ENCODE data around the gene WNT16. TPM values are rescaled to one million over a fixed set of nuclear protein-coding genes. Genes with fewer than 3 reads are reported as not detected.
A peak's percentile ranks its signal among the peaks of the same experiment; 100 is the strongest.

WNT16 gene
- total RNA-seq, 2 experiments from 2014 or later: not detected

GRCh38 chr7:121373177-121373576, 44.4 kb downstream of the WNT16 start:
- peaks cover 58% of the 10 kb centered on the region for H3K4me1 Mint-ChIP-seq
- peaks cover 71% of the 10 kb centered on the region for H3K36me3 Mint-ChIP-seq
- DNase-seq (no peak), ATAC-seq (no peak)
- H3K9me3 Mint-ChIP-seq (ENCODE audit: low read depth): no peaks in the 10 kb centered on the region
- no peaks in the 10 kb centered on the region for H3K27me3 Mint-ChIP-seq
- peak overlapping the region; percentile 90 for H3K27ac Mint-ChIP-seq
- H3K4me3 Mint-ChIP-seq: no peak overlapping the region
- CTCF ChIA-PET: interaction anchor here (0.8 to 11.3 kb wide), 9 partner anchors 13 to 174 kb away, joined by 3 to 104 read pairs (median 4); partner anchors contain the start of gene FAM3C

GRCh38 chr7:121376979-121377378, 48.2 kb downstream of the WNT16 start:
- DNase-seq: no peak
- ATAC-seq: no peak
- no peaks in the 10 kb centered on the region for H3K27me3 Mint-ChIP-seq
- peaks cover 42% of the 10 kb centered on the region for H3K4me1 Mint-ChIP-seq
- H3K27ac Mint-ChIP-seq: no peak overlapping the region
- CTCF ChIA-PET: interaction anchor here (11.3 kb wide), 1 partner anchor 20 kb away, joined by 104 read pairs; the partner anchor contains the start of gene FAM3C
- no peak overlapping the region for H3K4me3 Mint-ChIP-seq
- peaks cover 67% of the 10 kb centered on the region for H3K36me3 Mint-ChIP-seq
- no peaks in the 10 kb centered on the region for H3K9me3 Mint-ChIP-seq (ENCODE audit: low read depth)

DNA sequence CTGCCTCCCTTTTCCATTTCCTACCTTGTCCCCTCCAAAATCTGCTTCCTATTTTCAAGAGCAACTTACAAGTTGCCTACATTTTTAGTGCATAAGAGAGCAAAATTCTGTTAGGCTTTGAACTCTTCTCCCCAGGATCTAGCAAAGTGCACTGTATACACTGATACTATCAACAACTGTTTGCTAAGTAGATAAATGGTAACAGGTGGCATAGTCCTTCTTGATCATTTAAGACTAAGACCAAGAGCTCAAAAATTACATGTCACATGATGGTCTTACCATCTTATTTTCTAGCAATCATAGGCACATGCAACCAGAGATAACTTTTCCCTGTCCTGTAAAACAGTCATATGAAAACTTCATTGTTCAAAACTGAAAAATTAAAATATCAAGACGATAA, 51.1 kb downstream of the WNT16 start:
- CTCF ChIA-PET: interaction anchor here (1.3 to 4.0 kb wide), 4 partner anchors 11 to 16 kb away, joined by 3 to 29 read pairs (median 4); partner anchors contain the start of gene FAM3C
- no peaks in the 10 kb centered on the region for H3K27me3 Mint-ChIP-seq
- DNase-seq (no peak), ATAC-seq (no peak)
- no peaks in the 10 kb centered on the region for H3K9me3 Mint-ChIP-seq (ENCODE audit: low read depth)
- H3K4me3 Mint-ChIP-seq: no peak overlapping the region
- H3K36me3 Mint-ChIP-seq: peaks cover 66% of the 10 kb centered on the region
- peak overlapping the region; percentile 6 for H3K27ac Mint-ChIP-seq
- H3K4me1 Mint-ChIP-seq: peaks cover 50% of the 10 kb centered on the region

- H3K27ac Mint-ChIP-seq: no peak overlapping the region
- no peak overlapping the region for H3K4me3 Mint-ChIP-seq
- peaks cover 62% of the 10 kb centered on the region for H3K4me1 Mint-ChIP-seq
- H3K36me3 Mint-ChIP-seq: peaks cover 58% of the 10 kb centered on the region
- ATAC-seq: no peak
- CTCF ChIA-PET: interaction anchor here (1.1 to 10.7 kb wide), 6 partner anchors 9 to 162 kb away, joined by 3 to 77 read pairs (median 4); partner anchors contain the start of gene FAM3C
- H3K27me3 Mint-ChIP-seq: no peaks in the 10 kb centered on the region
- DNase-seq: no peak
- no peaks in the 10 kb centered on the region for H3K9me3 Mint-ChIP-seq (ENCODE audit: low read depth)
Observed at GRCh38 chr7:121382473-121382872, 53.7 kb downstream of the WNT16 start.

DNA sequence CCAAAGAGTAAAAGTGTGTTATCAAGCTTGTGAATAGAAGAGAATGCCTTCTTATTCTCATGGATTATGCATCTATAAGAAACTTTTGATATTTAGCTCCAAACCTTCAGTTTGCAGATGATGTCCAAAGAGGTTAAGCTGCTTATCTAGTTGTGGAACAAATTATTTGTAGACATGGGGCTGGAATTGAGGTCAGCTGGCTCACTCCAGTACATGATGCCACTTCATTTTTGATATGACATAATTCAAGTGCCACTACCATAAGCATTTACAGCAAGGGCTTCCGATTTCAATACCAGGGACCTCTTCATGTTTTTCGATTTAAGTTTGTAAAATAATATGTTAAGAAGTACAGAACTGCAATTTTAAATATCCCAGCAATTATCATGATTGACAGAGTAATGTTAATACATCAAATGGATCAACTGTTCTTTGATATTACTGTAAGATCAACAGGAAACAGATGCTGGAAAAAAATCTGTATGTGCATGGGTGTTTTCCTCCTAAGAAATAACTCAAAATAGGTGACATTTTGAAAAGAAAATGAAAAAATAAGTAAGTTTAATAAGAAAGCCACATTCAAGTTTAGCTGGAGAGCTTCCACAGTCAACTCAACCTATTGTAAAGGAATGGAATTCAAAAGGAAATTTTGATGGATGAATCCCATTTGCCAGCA, 54.6 kb downstream of the WNT16 start:
- no peak overlapping the region for H3K4me3 Mint-ChIP-seq
- no peak for DNase-seq
- H3K4me1 Mint-ChIP-seq: peaks cover 66% of the 10 kb centered on the region
- no peak for ATAC-seq
- CTCF ChIA-PET: interaction anchor here (1.1 to 10.7 kb wide), 8 partner anchors 8 to 162 kb away, joined by 3 to 77 read pairs (median 4); partner anchors contain the start of gene FAM3C
- no peaks in the 10 kb centered on the region for H3K27me3 Mint-ChIP-seq
- peaks cover 53% of the 10 kb centered on the region for H3K36me3 Mint-ChIP-seq
- no peaks in the 10 kb centered on the region for H3K9me3 Mint-ChIP-seq (ENCODE audit: low read depth)
- no peak overlapping the region for H3K27ac Mint-ChIP-seq

GRCh38 chr7:121384265-121384664, 55.5 kb downstream of the WNT16 start:
- H3K36me3 Mint-ChIP-seq: peaks cover 57% of the 10 kb centered on the region
- ATAC-seq (no peak), DNase-seq (no peak)
- H3K27me3 Mint-ChIP-seq: no peaks in the 10 kb centered on the region
- no peak overlapping the region for H3K4me3 Mint-ChIP-seq
- no peak overlapping the region for H3K27ac Mint-ChIP-seq
- H3K4me1 Mint-ChIP-seq: peaks cover 74% of the 10 kb centered on the region
- CTCF ChIA-PET: interaction anchor here (1.1 to 10.7 kb wide), 4 partner anchors 9 to 26 kb away, joined by 3 to 77 read pairs (median 4); partner anchors contain the start of gene FAM3C
- H3K9me3 Mint-ChIP-seq (ENCODE audit: low read depth): no peaks in the 10 kb centered on the region

- no peaks in the 10 kb centered on the region for H3K9me3 Mint-ChIP-seq (ENCODE audit: low read depth)
- DNase-seq: no peak
- peaks cover 79% of the 10 kb centered on the region for H3K4me1 Mint-ChIP-seq
- H3K27me3 Mint-ChIP-seq: no peaks in the 10 kb centered on the region
- H3K27ac Mint-ChIP-seq: peak overlapping the region; percentile 28
- peaks cover 52% of the 10 kb centered on the region for H3K36me3 Mint-ChIP-seq
- no peak for ATAC-seq
- CTCF ChIA-PET: interaction anchor here (0.7 to 10.7 kb wide), 7 partner anchors 9 to 397 kb away, joined by 3 to 77 read pairs (median 4); partner anchors contain the start of gene CPED1
- no peak overlapping the region for H3K4me3 Mint-ChIP-seq
Observed at GRCh38 chr7:121385056-121385799, 56.4 kb downstream of the WNT16 start.

GRCh38 chr7:121385800-121386179, 57.0 kb downstream of the WNT16 start:
- H3K9me3 Mint-ChIP-seq (ENCODE audit: low read depth): no peaks in the 10 kb centered on the region
- CTCF ChIA-PET: interaction anchor here (0.7 to 10.7 kb wide), 6 partner anchors 9 to 398 kb away, joined by 3 to 77 read pairs (median 4); partner anchors contain the start of gene CPED1
- peaks cover 48% of the 10 kb centered on the region for H3K36me3 Mint-ChIP-seq
- no peak for DNase-seq
- H3K4me3 Mint-ChIP-seq: no peak overlapping the region
- peak overlapping the region; percentile 28 for H3K27ac Mint-ChIP-seq
- H3K27me3 Mint-ChIP-seq: no peaks in the 10 kb centered on the region
- ATAC-seq: peak; percentile 76
- peaks cover 80% of the 10 kb centered on the region for H3K4me1 Mint-ChIP-seq

DNA sequence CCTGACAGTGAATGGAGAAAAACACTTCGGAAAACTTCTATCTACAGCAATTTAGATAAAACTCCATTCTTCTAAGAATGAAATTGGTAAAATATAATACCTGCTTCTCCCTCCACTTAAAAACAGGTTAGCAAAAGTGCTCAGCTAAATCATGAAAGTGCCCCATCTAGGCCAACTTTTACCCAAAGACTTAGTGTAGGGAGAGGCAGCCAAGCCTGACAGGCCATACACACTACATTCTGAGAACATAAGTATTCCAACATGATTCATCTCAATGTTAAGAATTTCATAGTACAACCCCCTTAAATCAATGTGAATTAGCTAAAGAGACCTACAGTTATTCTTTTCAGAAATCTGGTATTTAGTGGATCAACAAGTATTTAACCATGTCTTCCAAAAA, 60.1 kb downstream of the WNT16 start:
- ATAC-seq (no peak), DNase-seq (no peak)
- Mint-ChIP-seq H3K4me1 (peaks cover 84% of the 10 kb centered on the region), H3K27me3 (no peaks in the 10 kb centered on the region), H3K4me3 (no peak overlapping the region), H3K27ac (peak overlapping the region; percentile 24), H3K9me3 (ENCODE audit: low read depth) (no peaks in the 10 kb centered on the region), H3K36me3 (peaks cover 52% of the 10 kb centered on the region)
- CTCF ChIA-PET: interaction anchor here (0.7 to 10.7 kb wide), 4 partner anchors 17 to 158 kb away, joined by 3 to 77 read pairs (median 10); no protein-coding TSS in a partner anchor

DNA sequence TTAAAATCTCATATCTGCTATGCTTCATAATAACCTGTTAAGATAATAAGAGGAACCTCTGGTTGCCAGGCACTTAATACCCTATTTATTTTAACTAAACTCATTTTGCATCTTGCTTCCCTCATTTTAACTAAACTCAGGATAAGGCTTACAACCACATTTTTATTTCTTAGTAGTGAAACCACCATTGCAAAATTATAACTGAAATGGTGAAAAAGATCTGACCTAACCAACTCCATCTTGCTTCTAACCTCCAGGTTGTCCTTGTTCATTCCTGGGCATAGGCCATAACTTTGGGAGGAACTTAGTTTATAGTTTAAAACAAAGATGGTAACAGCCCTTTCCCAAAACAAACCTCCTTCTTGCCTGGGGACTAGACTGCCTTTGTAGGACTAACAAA, 61.3 kb downstream of the WNT16 start:
- DNase-seq: no peak
- Mint-ChIP-seq H3K4me1 (peaks cover 81% of the 10 kb centered on the region), H3K4me3 (no peak overlapping the region), H3K9me3 (ENCODE audit: low read depth) (no peaks in the 10 kb centered on the region), H3K36me3 (peaks cover 51% of the 10 kb centered on the region), H3K27me3 (no peaks in the 10 kb centered on the region), H3K27ac (peak overlapping the region; percentile 76)
- CTCF ChIA-PET: interaction anchor here (1.1 to 10.7 kb wide), 2 partner anchors 18 to 22 kb away, joined by 4 to 77 read pairs; no protein-coding TSS in a partner anchor
- ATAC-seq: no peak

DNA sequence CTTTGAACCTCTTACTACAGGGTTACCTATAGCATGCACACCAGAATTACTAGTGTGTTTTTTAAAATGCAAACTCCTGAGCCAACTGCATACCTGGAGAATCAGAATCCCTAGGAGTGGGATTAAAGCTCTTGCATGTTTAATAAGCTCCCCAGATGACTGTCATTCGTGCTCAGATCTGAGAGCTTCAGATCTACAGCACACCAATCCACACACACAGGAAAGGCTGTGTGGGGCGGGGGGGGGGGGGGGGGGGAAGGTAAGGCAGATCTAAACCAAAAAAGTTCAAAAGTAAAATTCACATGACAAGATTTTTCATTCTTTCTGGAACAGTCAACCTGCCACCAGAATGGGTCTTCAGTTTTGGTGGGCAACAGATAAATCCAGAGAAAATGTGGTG, 61.8 kb downstream of the WNT16 start:
- Mint-ChIP-seq H3K9me3 (ENCODE audit: low read depth) (no peaks in the 10 kb centered on the region), H3K36me3 (peaks cover 48% of the 10 kb centered on the region), H3K27ac (peak overlapping the region; percentile 76), H3K4me1 (peaks cover 76% of the 10 kb centered on the region), H3K4me3 (no peak overlapping the region), H3K27me3 (no peaks in the 10 kb centered on the region)
- CTCF ChIA-PET: interaction anchor here (1.1 to 10.7 kb wide), 2 partner anchors 19 to 23 kb away, joined by 4 to 77 read pairs; no protein-coding TSS in a partner anchor
- DNase-seq (no peak), ATAC-seq (no peak)
